SK-N-SH (cell line): ENCODE data around the gene SLC24A4. TPM values are rescaled to one million over a fixed set of nuclear protein-coding genes. Genes with fewer than 3 reads are reported as not detected.

Source experiments
- CTCF ChIA-PET: fragments of 300-600, 350-600 bp; formaldehyde crosslinking; extraction: SDS; loops from one replicate; lab custom pipeline; 2021; lab: Yijun Ruan, JAX
- POLR2A ChIA-PET: fragments of 350-600 bp; sonication (Branson Sonifier 250); formaldehyde crosslinking; extraction: SDS; loops from one replicate; lab custom pipeline; 2020; ENCODE audit warnings: antibody characterized with exemption, inconsistent platforms; lab: Yijun Ruan, JAX
- DNase-seq: peaks from one replicate; pipeline ENCODE4 v3.0.0; 2012
- H2AFZ ChIP-seq: fragments of 200-600 bp; sonication (generic); 2 replicates; pipeline ENCODE4 v1.8.1; 2016; ENCODE audit warnings: antibody characterized with exemption, mild to moderate bottlenecking, low read depth
- H3F3A ChIP-seq: fragments of 200-600 bp; sonication (generic); replicated peaks from 2 replicates; pipeline ENCODE3; 2016; ENCODE audit warnings: antibody characterized with exemption, mild to moderate bottlenecking; ENCODE audit not compliant: insufficient read depth
- H3K27ac ChIP-seq, 2 experiments: fragments of 200-500 bp in 1 of 2; fragments of 200-600 bp in 1 of 2; sonication (Bioruptor generic) in 1 of 2; sonication (generic), shearing (Covaris generic) in 1 of 2; 2 replicates each; pipeline versions ENCODE4 v1.5.1 to v1.6.1; 2014 to 2016; ENCODE audit warnings: low read depth in 2 of 2, inconsistent platforms in 1 of 2, low read length in 1 of 2, mild to moderate bottlenecking in 1 of 2, mixed read lengths in 1 of 2
- H3K27me3 ChIP-seq: fragments of 200-600 bp; sonication (generic), shearing (Covaris generic); 2 replicates; pipeline ENCODE4 v1.6.1; 2016; ENCODE audit warnings: mixed run types; ENCODE audit not compliant: insufficient read depth
- H3K36me3 ChIP-seq, 2 experiments: fragments of 200-500 bp in 1 of 2; fragments of 200-600 bp in 1 of 2; sonication (Bioruptor generic) in 1 of 2; sonication (generic) in 1 of 2; replicated peaks in 1 of 2; 2 replicates each; pipeline versions ENCODE3 to v1.5.1; 2014 to 2016; ENCODE audit warnings: low read length in 1 of 2, mild to moderate bottlenecking in 1 of 2; ENCODE audit not compliant: insufficient read depth in 2 of 2, control insufficient read depth in 1 of 2
- H3K4me1 ChIP-seq, 2 experiments: fragments of 200-500 bp in 1 of 2; fragments of 200-600 bp in 1 of 2; sonication (Bioruptor generic) in 1 of 2; sonication (generic), shearing (Covaris generic) in 1 of 2; 2 replicates each; pipeline versions ENCODE4 v1.5.1 to v1.6.1; 2014 to 2016; ENCODE audit warnings: low read depth in 1 of 2, low read length in 1 of 2, mixed run types in 1 of 2; ENCODE audit not compliant: insufficient read depth in 2 of 2, control insufficient read depth in 1 of 2
- H3K4me2 ChIP-seq: fragments of 200-600 bp; sonication (generic), shearing (Covaris generic); 2 replicates; pipeline ENCODE4 v1.6.1; 2017; ENCODE audit warnings: mixed run types
- H3K4me3 ChIP-seq, 2 experiments: fragments of 200-500 bp in 1 of 2; fragments of 200-600 bp in 1 of 2; sonication (Bioruptor generic) in 1 of 2; sonication (generic), shearing (Covaris generic) in 1 of 2; 2 replicates each; pipeline versions ENCODE4 v1.5.1 to v1.8.1; 2014 to 2016; ENCODE audit warnings: low read depth in 2 of 2, inconsistent platforms in 1 of 2, low read length in 1 of 2, mild to moderate bottlenecking in 1 of 2, mixed read lengths in 1 of 2, moderate library complexity in 1 of 2
- H3K79me2 ChIP-seq: fragments of 200-600 bp; sonication (generic); 2 replicates; pipeline ENCODE4 v1.8.1; 2017; ENCODE audit warnings: mild to moderate bottlenecking; ENCODE audit not compliant: insufficient read depth
- H3K9ac ChIP-seq: fragments of 200-600 bp; sonication (generic); 2 replicates; pipeline ENCODE4 v1.6.1; 2017; ENCODE audit warnings: mixed run types
- H3K9me2 ChIP-seq: fragments of 200-600 bp; sonication (generic); 2 replicates; pipeline ENCODE4 v1.6.1; 2017; ENCODE audit warnings: mixed run types
- H3K9me3 ChIP-seq: fragments of 200-600 bp; sonication (generic); 2 replicates; pipeline ENCODE4 v1.6.1; 2017; ENCODE audit warnings: mixed run types, mild to moderate bottlenecking, moderate library complexity
- H4K20me1 ChIP-seq: fragments of 200-600 bp; sonication (generic); 2 replicates; pipeline ENCODE4 v1.6.1; 2017; ENCODE audit warnings: mild to moderate bottlenecking, mixed run types; ENCODE audit not compliant: insufficient read depth
- ELF1 ChIP-seq: IDR thresholded peaks from 2 replicates; pipeline ENCODE4 v1.4.0; 2012
- EP300 ChIP-seq, 2 experiments: IDR thresholded peaks; 2 replicates each; pipeline versions ENCODE4 v1.4.0 to v1.6.1; 2012; ENCODE audit warnings: borderline replicate concordance in 1 of 2, low read depth in 1 of 2, low read length in 1 of 2
- EZH2phosphoT487 ChIP-seq: fragments of 200-600 bp; sonication (generic); IDR thresholded peaks from 2 replicates; pipeline ENCODE4 v1.6.1; 2017; ENCODE audit warnings: low read depth, mixed run types, mild to moderate bottlenecking, antibody characterized with exemption, moderate library complexity, borderline replicate concordance
- FOXM1 ChIP-seq: IDR thresholded peaks from 2 replicates; pipeline ENCODE4 v1.4.0; 2012; ENCODE audit warnings: low read depth, mild to moderate bottlenecking
- IRF3 ChIP-seq: fragments of 150-350 bp; IDR thresholded peaks from 2 replicates; pipeline ENCODE4 v1.6.1; 2016; ENCODE audit warnings: mild to moderate bottlenecking, low read depth, low read length
- JUND ChIP-seq: IDR thresholded peaks from 2 replicates; pipeline ENCODE4 v1.4.0; 2012
- MAX ChIP-seq: IDR thresholded peaks from 2 replicates; pipeline ENCODE4 v1.4.0; 2012; ENCODE audit warnings: low read depth
- MXI1 ChIP-seq: IDR thresholded peaks from 2 replicates; pipeline ENCODE4 v1.6.1; 2012; ENCODE audit warnings: mild to moderate bottlenecking, low read depth, low read length, improper control_type of control experiment
- NFIC ChIP-seq: IDR thresholded peaks from 2 replicates; pipeline ENCODE4 v1.4.0; 2012; ENCODE audit warnings: borderline replicate concordance
- PBX3 ChIP-seq: IDR thresholded peaks from 2 replicates; pipeline ENCODE4; 2012
- POLR2AphosphoS5 ChIP-seq: IDR thresholded peaks from 2 replicates; pipeline ENCODE4 v1.6.1; 2012; ENCODE audit warnings: low read depth, low read length
- RCOR1 ChIP-seq: fragments of 150-350 bp; IDR thresholded peaks from 2 replicates; pipeline ENCODE4 v1.6.1; 2017; ENCODE audit warnings: antibody characterized with exemption, low read length
- RFX5 ChIP-seq: IDR thresholded peaks from 2 replicates; pipeline ENCODE4 v1.6.1; 2012; ENCODE audit warnings: mild to moderate bottlenecking, improper control_type of control experiment, low read length
- RXRA ChIP-seq: IDR thresholded peaks from 2 replicates; pipeline ENCODE4 v1.4.0; 2012; ENCODE audit warnings: low read depth, mild to moderate bottlenecking, borderline replicate concordance
- SMC3 ChIP-seq: IDR thresholded peaks from 2 replicates; pipeline ENCODE4 v1.6.1; 2012; ENCODE audit warnings: low read depth, low read length, improper control_type of control experiment
- TAF1 ChIP-seq: IDR thresholded peaks from 2 replicates; pipeline ENCODE4 v1.6.1; 2012; ENCODE audit warnings: low read depth, mild to moderate bottlenecking, low read length, moderate library complexity, borderline replicate concordance
- TCF12 ChIP-seq: IDR thresholded peaks from 2 replicates; pipeline ENCODE4 v1.4.0; 2012
- TEAD4 ChIP-seq: IDR thresholded peaks from 2 replicates; pipeline ENCODE4 v1.4.0; 2012; ENCODE audit warnings: mild to moderate bottlenecking, borderline replicate concordance; ENCODE audit not compliant: insufficient read depth
- YY1 ChIP-seq: IDR thresholded peaks from 2 replicates; pipeline ENCODE4 v1.4.0; 2012; ENCODE audit warnings: low read depth, mild to moderate bottlenecking
- WGBS: methylation state at CpG from one replicate; pipeline ENCODE4 v1.1.6; 2017; ENCODE audit warnings: low lambda C conversion rate; 5-methylcytosine and 5-hydroxymethylcytosine counted together
- polyA plus RNA-seq, 3 experiments: library from polyadenylated mRNA; depleted of rRNA; stranded (reverse); fragments of >200 nt; gene quantifications; 2 replicates each; pipeline ENCODE4 v1.2.3, GENCODE V29; 2012

SLC24A4 gene
- polyA plus RNA-seq, 1 of the 3 experiments (the other 2 are of a cell fraction): 0.07 TPM

- Histone ChIP-seq H3K4me3 (no peak overlapping the region), H3K27me3 (peaks cover 35% of the 10 kb centered on the region; the same call in 1 of the 2 replicates), H3K36me3 (no peaks in the 10 kb centered on the region), H3K9ac (no peak overlapping the region), H3K9me2 (no peaks in the 10 kb centered on the region), H3F3A (no peaks in the 10 kb centered on the region), H3K9me3 (no peaks in the 10 kb centered on the region), H3K27ac (no peak overlapping the region), H2AFZ (no peak overlapping the region), H4K20me1 (no peaks in the 10 kb centered on the region), H3K79me2 (no peaks in the 10 kb centered on the region), H3K4me1 (no peaks in the 10 kb centered on the region), H3K4me2 (no peak overlapping the region)
- DNase-seq: no peak
- TF ChIP-seq PBX3 (peak; percentile 32; the same call in 1 of the 2 replicates), TCF12 (peak; percentile 70), ELF1 (no peak)
- 24% methylated on average over 10 of the region's 10 CpGs for WGBS
- ChIA-PET CTCF (no interaction called here), POLR2A (no interaction called here)
These were observed 89.9 kb downstream of the SLC24A4 start for GRCh38 chr14:92412912-92413311.

GRCh38 chr14:92413379-92413778, 90.4 kb downstream of the SLC24A4 start:
- TF ChIP-seq JUND: no peak
- TF ChIP-seq PBX3: no peak
- TF ChIP-seq RXRA: no peak
- TF ChIP-seq EP300 (IDR thresholded peaks at IDR 0.05; ENCODE audit: borderline replicate concordance in 1 of 2, low read depth in 1 of 2, low read length in 1 of 2): no peak
- TF ChIP-seq TAF1: no peak
- no peak for TF ChIP-seq FOXM1
- no peak for TF ChIP-seq NFIC
- TF ChIP-seq RFX5: no peak
- no peak for TF ChIP-seq MAX
- no peak for TF ChIP-seq EZH2phosphoT487
- no peak for TF ChIP-seq SMC3
- no peak for TF ChIP-seq MXI1
- no peak for TF ChIP-seq YY1
- no peak for TF ChIP-seq IRF3
- no peak for TF ChIP-seq RCOR1
- no peak for TF ChIP-seq TEAD4
- TF ChIP-seq POLR2AphosphoS5: no peak
- Histone ChIP-seq H3F3A (no peaks in the 10 kb centered on the region), H2AFZ (no peak overlapping the region), H4K20me1 (no peaks in the 10 kb centered on the region), H3K27ac (no peak overlapping the region), H3K4me1 (no peaks in the 10 kb centered on the region), H3K27me3 (peaks cover 35% of the 10 kb centered on the region; the same call in 1 of the 2 replicates), H3K79me2 (no peaks in the 10 kb centered on the region), H3K36me3 (no peaks in the 10 kb centered on the region), H3K9me3 (no peaks in the 10 kb centered on the region), H3K9me2 (no peaks in the 10 kb centered on the region), H3K4me3 (no peak overlapping the region), H3K4me2 (no peak overlapping the region), H3K9ac (no peak overlapping the region)
- CTCF ChIA-PET: no interaction called here
- POLR2A ChIA-PET: no interaction called here
- no peak for DNase-seq
- WGBS: 11% methylated on average over 7 of the region's 7 CpGs
